ENCODE measurements around the gene EIF5B. TPM values are rescaled to one million over a fixed set of nuclear protein-coding genes. Genes with fewer than 3 reads are reported as not detected.

EIF5B gene
- total RNA-seq, 1 donor from 2014 or later, result 42.0 TPM

DNA sequence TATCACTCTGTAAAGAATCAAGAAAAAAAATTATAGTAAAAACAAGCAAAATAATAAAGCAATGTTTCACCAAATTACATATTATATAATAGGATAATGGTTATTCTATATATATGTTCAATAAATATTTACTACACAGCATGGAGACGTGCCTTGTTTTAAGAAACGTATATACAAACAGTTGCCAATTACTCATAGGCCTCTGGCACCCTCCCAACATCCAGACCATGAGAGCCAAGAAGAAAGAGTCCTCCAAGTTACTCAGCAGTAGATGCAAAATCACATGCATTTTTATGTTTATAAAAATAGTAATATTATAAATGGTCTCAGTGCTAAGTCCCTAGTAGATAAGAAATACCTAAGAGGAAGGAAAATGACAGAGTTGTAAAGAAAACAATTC lies 87.8 kb downstream of the EIF5B start:
- no peak overlapping the region for H3K27ac Mint-ChIP-seq (ENCODE audit: unreplicated experiment)
- TF ChIP-seq CTCF (IDR thresholded peaks at IDR 0.05; ENCODE audit: unreplicated experiment), result no peak
- H3K27me3 Mint-ChIP-seq (ENCODE audit: unreplicated experiment), result no peaks in the 10 kb centered on the region
- DNase-seq (ENCODE audit: low spot score), result no peak
- no peaks in the 10 kb centered on the region for H3K9me3 Mint-ChIP-seq (ENCODE audit: unreplicated experiment)
- no peaks in the 10 kb centered on the region for H3K4me1 Mint-ChIP-seq (ENCODE audit: unreplicated experiment)
- H3K4me3 Mint-ChIP-seq (ENCODE audit: unreplicated experiment), result no peak overlapping the region
- peaks cover 9% of the 10 kb centered on the region for H3K36me3 Mint-ChIP-seq (ENCODE audit: low read depth, unreplicated experiment)

- Mint-ChIP-seq H3K4me3 (ENCODE audit: unreplicated experiment) (no peak overlapping the region), H3K27ac (ENCODE audit: unreplicated experiment) (no peak overlapping the region), H3K36me3 (ENCODE audit: low read depth, unreplicated experiment) (peaks cover 8% of the 10 kb centered on the region), H3K9me3 (ENCODE audit: unreplicated experiment) (no peaks in the 10 kb centered on the region), H3K4me1 (ENCODE audit: unreplicated experiment) (no peaks in the 10 kb centered on the region), H3K27me3 (ENCODE audit: unreplicated experiment) (no peaks in the 10 kb centered on the region)
- no peak for DNase-seq (ENCODE audit: low spot score)
- TF ChIP-seq CTCF (IDR thresholded peaks at IDR 0.05; ENCODE audit: unreplicated experiment), result no peak
These were observed 93.6 kb downstream of the EIF5B start for GRCh38 chr2:99430614-99431291.

DNA sequence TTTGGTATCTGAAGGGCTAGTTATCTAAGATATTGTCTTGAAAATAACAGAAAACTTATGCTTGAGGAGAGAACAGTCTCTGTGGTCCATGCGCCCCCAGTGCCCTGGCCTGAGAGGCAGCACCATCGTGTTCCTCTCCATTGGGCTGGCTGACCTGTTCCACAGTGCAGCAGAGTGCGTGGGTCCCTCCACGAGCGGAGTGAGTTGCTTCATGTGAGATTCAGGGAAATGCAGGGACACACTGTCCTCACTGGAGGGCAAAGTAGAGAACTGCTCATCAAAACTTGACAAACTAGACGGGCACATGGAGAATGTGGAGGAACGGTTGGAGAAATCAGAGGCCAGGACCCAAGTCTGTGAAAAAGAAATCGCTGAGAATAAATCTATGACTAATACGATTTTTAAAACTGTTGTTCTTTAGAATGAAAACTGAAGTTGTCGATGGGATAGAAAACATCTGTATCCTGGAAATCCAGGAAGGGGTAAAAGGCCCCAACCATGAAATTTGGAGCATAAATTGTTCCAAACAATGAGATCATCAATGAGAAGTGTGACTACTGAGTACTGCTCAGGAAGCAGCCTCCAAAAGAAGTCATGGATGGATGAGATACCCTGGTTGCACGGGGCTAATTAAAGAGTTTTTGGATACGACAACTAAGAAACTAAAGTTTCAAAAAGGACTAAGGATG lies 94.5 kb downstream of the EIF5B start:
- no peak overlapping the region for H3K27ac Mint-ChIP-seq (ENCODE audit: unreplicated experiment)
- H3K9me3 Mint-ChIP-seq (ENCODE audit: unreplicated experiment), result no peaks in the 10 kb centered on the region
- DNase-seq (ENCODE audit: low spot score), result no peak
- no peaks in the 10 kb centered on the region for H3K27me3 Mint-ChIP-seq (ENCODE audit: unreplicated experiment)
- no peak overlapping the region for H3K4me3 Mint-ChIP-seq (ENCODE audit: unreplicated experiment)
- no peaks in the 10 kb centered on the region for H3K4me1 Mint-ChIP-seq (ENCODE audit: unreplicated experiment)
- H3K36me3 Mint-ChIP-seq (ENCODE audit: low read depth, unreplicated experiment), result peaks cover 8% of the 10 kb centered on the region
- no peak for TF ChIP-seq CTCF (IDR thresholded peaks at IDR 0.05; ENCODE audit: unreplicated experiment)

- H3K27ac Mint-ChIP-seq (ENCODE audit: unreplicated experiment), result no peak overlapping the region
These were observed 96.2 kb downstream of the EIF5B start for GRCh38 chr2:99433340-99433739.

More at GRCh38 chr2:99433340-99433739, 96.2 kb downstream of the EIF5B start:
- H3K9me3 Mint-ChIP-seq (ENCODE audit: unreplicated experiment), result no peaks in the 10 kb centered on the region
- H3K4me1 Mint-ChIP-seq (ENCODE audit: unreplicated experiment), result no peaks in the 10 kb centered on the region
- no peak for DNase-seq (ENCODE audit: low spot score)
- H3K27me3 Mint-ChIP-seq (ENCODE audit: unreplicated experiment), result no peaks in the 10 kb centered on the region
- no peak overlapping the region for H3K4me3 Mint-ChIP-seq (ENCODE audit: unreplicated experiment)
- H3K36me3 Mint-ChIP-seq (ENCODE audit: low read depth, unreplicated experiment), result peaks cover 5% of the 10 kb centered on the region
- TF ChIP-seq CTCF (IDR thresholded peaks at IDR 0.05; ENCODE audit: unreplicated experiment), result no peak

Measured in endothelial cell (in vitro differentiated cells).